Activated CD8-positive, alpha-beta T cell treated with anti-CD3 and anti-CD28 coated beads for 36 hours (primary cell): ENCODE measurements around the gene TMEM145. TPM values are rescaled to one million over a fixed set of nuclear protein-coding genes. Genes with fewer than 3 reads are reported as not detected.

Source experiments
- ATAC-seq: fragments of 200-7000 bp; cut with Tn5 transposase; one replicate; pipeline ENCODE4 v1.10.0; 2021; ENCODE audit warnings: mild to moderate bottlenecking, moderate library complexity
- CTCF ChIA-PET: fragments of 350-600 bp; sonication (Branson Sonifier 250); formaldehyde crosslinking; loops from one replicate; lab custom pipeline; 2021; ENCODE audit warnings: antibody characterized with exemption; lab: Charles Lee
- POLR2A ChIA-PET: fragments of 350-600 bp; sonication (Branson Sonifier 250); formaldehyde crosslinking; loops from one replicate; lab custom pipeline; 2021; ENCODE audit warnings: antibody characterized with exemption; lab: Charles Lee
- DNase-seq: peaks from one replicate; pipeline ENCODE4 v3.0.0-alpha.2; 2020
- H3K27ac Mint-ChIP-seq: one replicate; pipeline ENCODE4 v1.8.0; 2021; ENCODE audit warnings: mild to moderate bottlenecking, mixed read lengths
- H3K27me3 Mint-ChIP-seq: one replicate; pipeline ENCODE4 v1.8.0; 2021; ENCODE audit warnings: mixed read lengths
- H3K36me3 Mint-ChIP-seq: one replicate; pipeline ENCODE4 v1.8.0; 2021; ENCODE audit warnings: low read depth, mixed read lengths
- H3K4me1 Mint-ChIP-seq: one replicate; pipeline ENCODE4 v1.8.0; 2021; ENCODE audit warnings: low read depth, mixed read lengths
- H3K4me3 Mint-ChIP-seq: one replicate; pipeline ENCODE4 v1.8.0; 2021; ENCODE audit warnings: mild to moderate bottlenecking, moderate library complexity, mixed read lengths
- H3K9me3 Mint-ChIP-seq: one replicate; pipeline ENCODE4 v1.8.0; 2021; ENCODE audit warnings: mixed read lengths
- CTCF ChIP-seq: fragments of 200-600 bp; IDR thresholded peaks from one replicate; pipeline ENCODE4 v1.8.0; 2022; ENCODE audit warnings: antibody characterized with exemption, mild to moderate bottlenecking
- intact Hi-C: fragments of 100-400 bp; cut with micrococcal nuclease; formaldehyde crosslinking; loops from one replicate; pipeline ENCODE4 v1.10.0; 2022
- total RNA-seq, 2 experiments: library from RNA; stranded (reverse); gene quantifications; one replicate each; pipeline ENCODE4 v1.2.3, GENCODE V29; 2021

Gene TMEM145
- total RNA-seq, 2 experiments from 2014 or later, result 3.0 to 3.2 TPM

- peak overlapping the region; percentile 56 for H3K4me3 Mint-ChIP-seq
- peaks cover 35% of the 10 kb centered on the region for H3K27me3 Mint-ChIP-seq
- TF ChIP-seq CTCF, result no peak
- CTCF ChIA-PET, result interaction anchor here (0.8 to 1.5 kb wide), 3 partner anchors 9 to 181 kb away, joined by 3 read pairs; no protein-coding TSS in a partner anchor
- H3K36me3 Mint-ChIP-seq, result no peaks in the 10 kb centered on the region
- ATAC-seq (no peak), DNase-seq (no peak)
- intact Hi-C loops, result no loop called here
- no peak overlapping the region for H3K27ac Mint-ChIP-seq
- H3K9me3 Mint-ChIP-seq, result no peaks in the 10 kb centered on the region
- POLR2A ChIA-PET, result interaction anchor here (1.6 kb wide), 1 partner anchor 12 kb away, joined by 5 read pairs; the partner anchor contains the start of genes PAFAH1B3 and PRR19
- peaks cover 21% of the 10 kb centered on the region for H3K4me1 Mint-ChIP-seq
These were observed 989 bp downstream of the TMEM145 start for GRCh38 chr19:42313840-42314755.

- intact Hi-C loops, result no loop called here
- no peak overlapping the region for H3K4me3 Mint-ChIP-seq
- peaks cover 35% of the 10 kb centered on the region for H3K27me3 Mint-ChIP-seq
- CTCF ChIA-PET, result no interaction called here
- ATAC-seq (no peak), DNase-seq (no peak)
- peaks cover 21% of the 10 kb centered on the region for H3K4me1 Mint-ChIP-seq
- POLR2A ChIA-PET, result no interaction called here
- no peak for TF ChIP-seq CTCF
- no peak overlapping the region for H3K27ac Mint-ChIP-seq
- H3K36me3 Mint-ChIP-seq, result no peaks in the 10 kb centered on the region
- no peaks in the 10 kb centered on the region for H3K9me3 Mint-ChIP-seq
These were observed 1.9 kb downstream of the TMEM145 start for GRCh38 chr19:42315024-42315423.

DNA sequence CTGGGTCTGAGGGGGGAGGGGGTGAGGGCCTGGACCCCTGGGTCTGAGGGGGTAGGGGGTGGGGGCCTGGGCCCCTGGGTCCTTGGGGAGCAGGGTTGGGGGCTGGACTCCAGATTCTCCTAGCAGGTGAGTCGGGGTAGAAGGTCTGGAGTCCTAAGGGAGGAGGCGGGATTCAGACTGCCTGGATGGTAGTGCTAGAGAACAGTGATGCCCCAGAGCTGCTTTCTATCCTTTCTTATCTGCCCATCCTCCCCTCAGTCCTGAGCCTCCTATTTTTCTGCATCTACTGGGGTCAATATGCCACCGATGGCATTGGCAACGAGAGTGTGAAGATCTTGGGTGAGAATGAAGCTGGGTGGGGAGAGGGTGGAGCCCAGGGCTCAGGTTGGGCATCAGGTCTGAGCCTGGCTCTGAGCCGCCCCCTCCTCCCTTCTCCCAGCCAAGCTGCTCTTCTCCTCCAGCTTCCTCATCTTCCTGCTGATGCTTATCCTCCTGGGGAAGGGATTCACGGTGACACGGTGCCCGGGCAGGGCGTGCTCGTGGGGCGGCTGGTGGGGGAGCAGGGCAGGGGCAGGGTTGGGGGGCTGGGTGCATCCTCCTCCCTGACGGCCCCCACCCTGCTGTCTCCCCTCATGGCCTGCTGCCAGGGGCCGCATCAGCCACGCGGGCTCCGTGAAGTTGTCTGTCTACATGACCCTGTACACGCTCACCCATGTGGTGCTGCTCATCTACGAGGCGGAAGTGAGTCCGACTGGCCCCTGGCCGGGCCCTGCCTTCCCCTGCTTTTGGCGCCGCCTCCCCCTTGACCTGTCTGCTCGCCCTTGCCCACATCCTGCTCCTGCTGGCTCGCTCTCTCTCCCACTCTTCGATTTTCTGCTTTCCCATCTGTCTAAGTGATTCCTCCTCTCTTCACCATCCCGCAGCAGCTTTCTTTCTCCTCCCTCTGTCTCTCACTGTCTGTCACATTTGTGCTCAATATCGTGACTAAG, 3.4 kb downstream of the TMEM145 start:
- intact Hi-C loops, result no loop called here

GRCh38 chr19:42317535-42317934, 4.4 kb downstream of the TMEM145 start:
- POLR2A ChIA-PET, result no interaction called here
- peaks cover 21% of the 10 kb centered on the region for H3K4me1 Mint-ChIP-seq
- H3K9me3 Mint-ChIP-seq, result no peaks in the 10 kb centered on the region
- DNase-seq, result no peak
- H3K4me3 Mint-ChIP-seq, result no peak overlapping the region
- no peak for ATAC-seq
- H3K27ac Mint-ChIP-seq, result no peak overlapping the region
- no peak for TF ChIP-seq CTCF
- no peaks in the 10 kb centered on the region for H3K36me3 Mint-ChIP-seq
- intact Hi-C loops, result no loop called here
- H3K27me3 Mint-ChIP-seq, result peaks cover 21% of the 10 kb centered on the region
- CTCF ChIA-PET, result no interaction called here

More for the DNA sequence above, 3.4 kb downstream of the TMEM145 start:
- H3K4me1 Mint-ChIP-seq, result peaks cover 21% of the 10 kb centered on the region
- CTCF ChIA-PET, result interaction anchor here (0.7 to 1.1 kb wide), 2 partner anchors 24 to 184 kb away, joined by 3 read pairs; no protein-coding TSS in a partner anchor
- no peak for ATAC-seq
- H3K27ac Mint-ChIP-seq, result peak overlapping the region; percentile 69
- POLR2A ChIA-PET, result no interaction called here
- peak overlapping the region; percentile 37 for H3K4me3 Mint-ChIP-seq
- H3K9me3 Mint-ChIP-seq, result no peaks in the 10 kb centered on the region
- peak; percentile 33 for DNase-seq
- peaks cover 28% of the 10 kb centered on the region for H3K27me3 Mint-ChIP-seq
- TF ChIP-seq CTCF, result no peak
- no peaks in the 10 kb centered on the region for H3K36me3 Mint-ChIP-seq
